ENCODE results near the gene PLA2G12A. TPM values are rescaled to one million over a fixed set of nuclear protein-coding genes. Genes with fewer than 3 reads are reported as not detected.

PLA2G12A gene
- total and polyA plus RNA-seq, 9 of the 15 experiments (the other 6 are each of a cell fraction or from before 2014, with no cell fraction given): 24.2 to 226 (median 80.5) TPM

- TF ChIP-seq, protein P1, sequence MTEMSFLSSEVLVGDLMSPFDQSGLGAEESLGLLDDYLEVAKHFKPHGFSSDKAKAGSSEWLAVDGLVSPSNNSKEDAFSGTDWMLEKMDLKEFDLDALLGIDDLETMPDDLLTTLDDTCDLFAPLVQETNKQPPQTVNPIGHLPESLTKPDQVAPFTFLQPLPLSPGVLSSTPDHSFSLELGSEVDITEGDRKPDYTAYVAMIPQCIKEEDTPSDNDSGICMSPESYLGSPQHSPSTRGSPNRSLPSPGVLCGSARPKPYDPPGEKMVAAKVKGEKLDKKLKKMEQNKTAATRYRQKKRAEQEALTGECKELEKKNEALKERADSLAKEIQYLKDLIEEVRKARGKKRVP (CRISPR knock-in tag; IDR thresholded peaks at IDR 0.05): no peak
- TF ChIP-seq POLR2A (conservative IDR thresholded peaks at IDR 0.05) (peak; percentile 64), PML (IDR thresholded peaks at IDR 0.05; ENCODE audit: low read length) (peak; percentile 26; the same call in 1 of the 2 replicates), MGA (IDR thresholded peaks at IDR 0.05) (peak; percentile 51), NFIC (IDR thresholded peaks at IDR 0.05) (peak; percentile 75), CEBPG (CRISPR knock-in tag; IDR thresholded peaks at IDR 0.05) (no peak), CEBPG (tag; conservative IDR thresholded peaks at IDR 0.05 in 1 of 2, IDR thresholded peaks at IDR 0.05 in 1 of 2) (peak in 1 of 2 experiments; percentile 58; a peak in 1 of 4 replicates), RBM34 (IDR thresholded peaks at IDR 0.05; ENCODE audit: borderline replicate concordance, insufficient read depth, low read length) (no peak), ZSCAN29 (IDR thresholded peaks at IDR 0.05) (no peak)
Observed at GRCh38 chr4:109729718-109730618, at the start of gene PLA2G12A (continued).

Data from K562 (cell line).